Coronary artery (tissue), 2 donors: Measurements from ENCODE around the gene BEST2.

Experiments
- DNase-seq: peaks from one replicate; pipeline ENCODE4 v3.0.0-alpha.2; 2017; ENCODE audit warnings: low spot score
- H3K27ac ChIP-seq, 2 donors: fragments of 200-600 bp; sonication (generic); one replicate each; pipeline ENCODE4 v1.5.1; 2016 to 2019
- H3K4me3 ChIP-seq: fragments of 200-600 bp; sonication (generic); 2 replicates; pipeline ENCODE4 v1.5.1; 2016; ENCODE audit warnings: mild to moderate bottlenecking, moderate library complexity
- CTCF ChIP-seq: fragments of 200-600 bp; sonication (generic); IDR thresholded peaks from one replicate; pipeline ENCODE4 v1.5.1; 2019; ENCODE audit warnings: antibody characterized with exemption

Gene BEST2

GRCh38 chr19:12784871-12785430, 33.4 kb downstream of the BEST2 start:
- no peak for TF ChIP-seq CTCF
- H3K27ac ChIP-seq, result peak overlapping the region; percentile 97 to 99
- no peak for DNase-seq
- peak overlapping the region; percentile 23 for H3K4me3 ChIP-seq

GRCh38 chr19:12785431-12786031, 33.9 kb downstream of the BEST2 start:
- TF ChIP-seq CTCF, result no peak
- DNase-seq, result no peak
- peak overlapping the region; percentile 23 for H3K4me3 ChIP-seq
- peak overlapping the region; percentile 97 to 99 for H3K27ac ChIP-seq

GRCh38 chr19:12786141-12786870, 34.7 kb downstream of the BEST2 start:
- DNase-seq, result peak; percentile 89
- peak overlapping the region; percentile 97 to 99 for H3K27ac ChIP-seq
- H3K4me3 ChIP-seq, result peak overlapping the region; percentile 28
- TF ChIP-seq CTCF, result no peak

- H3K4me3 ChIP-seq, result no peak overlapping the region
- TF ChIP-seq CTCF, result no peak
- no peak for DNase-seq
- peak overlapping the region; percentile 97 to 99 for H3K27ac ChIP-seq
Observed at GRCh38 chr19:12786952-12787351, 35.4 kb downstream of the BEST2 start.

GRCh38 chr19:12787458-12787857, 35.9 kb downstream of the BEST2 start:
- no peak for TF ChIP-seq CTCF
- Histone ChIP-seq H3K4me3 (no peak overlapping the region), H3K27ac (peak overlapping the region; percentile 97 to 99)
- DNase-seq, result no peak

- H3K4me3 ChIP-seq, result peak overlapping the region; percentile 97
- no peak for DNase-seq
- peak overlapping the region; percentile 97 to 99 for H3K27ac ChIP-seq
- TF ChIP-seq CTCF, result no peak
Observed at GRCh38 chr19:12788042-12788681, 36.6 kb downstream of the BEST2 start.
